PFSK-1 (cell line): ENCODE results near the gene ICA1.

Experiments used
- FOXP2 ChIP-seq: optimal IDR thresholded peaks from 2 replicates; pipeline ENCODE3; 2011; ENCODE audit warnings: borderline replicate concordance, control low read depth, inconsistent platforms; ENCODE audit not compliant: insufficient read depth; ENCODE audit errors: extremely low read length, extremely low read depth
- POLR2AphosphoS5 ChIP-seq: IDR thresholded peaks from 2 replicates; pipeline ENCODE4 v1.6.1; 2012; ENCODE audit warnings: low read depth, mild to moderate bottlenecking, control low read depth, low read length, moderate library complexity
- REST ChIP-seq, 2 experiments: IDR thresholded peaks; 2 replicates each; pipeline versions ENCODE4 v1.6.1 to v1.8.0; 2011 to 2012; ENCODE audit warnings: low read depth in 2 of 2, low read length in 2 of 2, control low read depth in 1 of 2, inconsistent platforms in 1 of 2, mild to moderate bottlenecking in 1 of 2, moderate library complexity in 1 of 2; ENCODE audit not compliant: insufficient read depth in 1 of 2
- SIN3A ChIP-seq: IDR thresholded peaks from 2 replicates; pipeline ENCODE4 v1.6.1; 2012; ENCODE audit warnings: mild to moderate bottlenecking, low read length, moderate library complexity, borderline replicate concordance; ENCODE audit not compliant: insufficient read depth
- TAF1 ChIP-seq: IDR thresholded peaks from 2 replicates; pipeline ENCODE4 v1.6.1; 2012; ENCODE audit warnings: low read length, control low read depth, borderline replicate concordance; ENCODE audit not compliant: insufficient read depth

ICA1 gene

GRCh38 chr7:8250547-8250946 lies 11.4 kb downstream of the ICA1 start:
- TF ChIP-seq POLR2AphosphoS5: no peak

GRCh38 chr7:8249121-8249520 lies 12.8 kb downstream of the ICA1 start:
- TF ChIP-seq POLR2AphosphoS5 (no peak), TAF1 (no peak), REST (IDR thresholded peaks at IDR 0.05; ENCODE audit: insufficient read depth in 1 of 2, low read depth in 2 of 2, low read length in 2 of 2) (no peak), FOXP2 (no peak)

DNA sequence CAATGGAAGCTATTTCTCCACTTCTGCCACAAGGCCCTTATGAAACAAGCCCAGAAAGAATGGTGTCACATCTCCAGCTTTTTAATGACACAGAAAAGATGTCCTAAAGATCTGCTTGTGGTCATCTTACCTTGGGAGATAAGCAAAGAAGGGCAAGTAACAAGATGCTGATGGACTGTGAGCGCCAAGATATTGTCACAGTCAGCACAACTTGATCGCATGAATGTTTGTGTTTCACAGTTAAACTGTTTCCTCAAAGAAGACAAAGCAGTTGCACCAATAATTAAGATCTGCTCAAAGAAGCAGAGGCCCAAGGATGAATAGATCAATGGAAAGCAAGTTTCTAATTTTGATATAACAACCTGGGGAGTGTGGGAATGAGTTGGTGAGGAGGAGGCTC lies 15.9 kb downstream of the ICA1 start:
- TF ChIP-seq FOXP2: no peak
- TF ChIP-seq SIN3A: no peak
- TF ChIP-seq POLR2AphosphoS5: no peak
- no peak for TF ChIP-seq REST (IDR thresholded peaks at IDR 0.05; ENCODE audit: insufficient read depth in 1 of 2, low read depth in 2 of 2, low read length in 2 of 2)
- TF ChIP-seq TAF1: no peak

- TF ChIP-seq FOXP2: no peak
- TF ChIP-seq TAF1: no peak
- no peak for TF ChIP-seq POLR2AphosphoS5
- no peak for TF ChIP-seq REST (IDR thresholded peaks at IDR 0.05; ENCODE audit: insufficient read depth in 1 of 2, low read depth in 2 of 2, low read length in 2 of 2)
- TF ChIP-seq SIN3A: no peak
Measured at GRCh38 chr7:8236780-8237407, 25.1 kb downstream of the ICA1 start.

- TF ChIP-seq SIN3A: no peak
Measured at GRCh38 chr7:8232999-8233847, 28.7 kb downstream of the ICA1 start.

- TF ChIP-seq SIN3A (no peak), FOXP2 (no peak), REST (IDR thresholded peaks at IDR 0.05; ENCODE audit: insufficient read depth in 1 of 2, low read depth in 2 of 2, low read length in 2 of 2) (no peak), TAF1 (no peak), POLR2AphosphoS5 (no peak)
Measured at GRCh38 chr7:8229927-8230326, 32.0 kb downstream of the ICA1 start.
